ENCODE results near the gene ARF1. TPM values are rescaled to one million over a fixed set of nuclear protein-coding genes. Genes with fewer than 3 reads are reported as not detected.
A peak's percentile ranks its signal among the peaks of the same experiment; 100 is the strongest.

Gene ARF1
- total RNA-seq, 1 donor from 2014 or later = 259 TPM

DNA sequence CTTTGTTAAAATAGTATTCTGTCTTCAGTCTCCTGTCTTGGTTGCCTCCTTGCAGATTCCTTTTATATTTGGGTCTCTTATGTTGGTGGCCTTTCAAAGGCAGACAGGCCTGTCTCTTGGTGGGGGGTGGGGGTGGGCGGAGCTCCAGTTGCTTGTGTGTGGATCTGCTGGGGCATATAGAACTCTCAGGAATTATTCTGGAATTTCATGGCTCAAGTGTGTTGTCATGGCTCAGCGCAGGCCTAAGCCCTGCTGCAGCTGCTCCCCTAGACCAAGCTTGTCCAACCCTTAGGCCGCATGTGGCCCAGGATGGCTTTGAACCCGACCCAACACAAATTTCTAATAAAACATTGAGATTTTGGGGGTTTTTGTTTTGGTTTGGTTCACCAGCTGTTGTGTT, 12.7 kb downstream of the ARF1 start:
- Mint-ChIP-seq H3K27ac (no peak overlapping the region), H3K4me3 (ENCODE audit: low read depth) (no peak overlapping the region), H3K27me3 (no peaks in the 10 kb centered on the region), H3K9me3 (ENCODE audit: low read depth) (peaks cover 14% of the 10 kb centered on the region), H3K4me1 (ENCODE audit: low read depth) (peaks cover 13% of the 10 kb centered on the region), H3K36me3 (ENCODE audit: insufficient read depth) (peaks cover 33% of the 10 kb centered on the region)
- no peak for DNase-seq (ENCODE audit: low spot score, unreplicated experiment)
- TF ChIP-seq, protein P1, sequence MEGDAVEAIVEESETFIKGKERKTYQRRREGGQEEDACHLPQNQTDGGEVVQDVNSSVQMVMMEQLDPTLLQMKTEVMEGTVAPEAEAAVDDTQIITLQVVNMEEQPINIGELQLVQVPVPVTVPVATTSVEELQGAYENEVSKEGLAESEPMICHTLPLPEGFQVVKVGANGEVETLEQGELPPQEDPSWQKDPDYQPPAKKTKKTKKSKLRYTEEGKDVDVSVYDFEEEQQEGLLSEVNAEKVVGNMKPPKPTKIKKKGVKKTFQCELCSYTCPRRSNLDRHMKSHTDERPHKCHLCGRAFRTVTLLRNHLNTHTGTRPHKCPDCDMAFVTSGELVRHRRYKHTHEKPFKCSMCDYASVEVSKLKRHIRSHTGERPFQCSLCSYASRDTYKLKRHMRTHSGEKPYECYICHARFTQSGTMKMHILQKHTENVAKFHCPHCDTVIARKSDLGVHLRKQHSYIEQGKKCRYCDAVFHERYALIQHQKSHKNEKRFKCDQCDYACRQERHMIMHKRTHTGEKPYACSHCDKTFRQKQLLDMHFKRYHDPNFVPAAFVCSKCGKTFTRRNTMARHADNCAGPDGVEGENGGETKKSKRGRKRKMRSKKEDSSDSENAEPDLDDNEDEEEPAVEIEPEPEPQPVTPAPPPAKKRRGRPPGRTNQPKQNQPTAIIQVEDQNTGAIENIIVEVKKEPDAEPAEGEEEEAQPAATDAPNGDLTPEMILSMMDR (IDR thresholded peaks at IDR 0.05; ENCODE audit: unreplicated experiment) = no peak

GRCh38 chr1:228095938-228096337, 13.4 kb downstream of the ARF1 start:
- peaks cover 33% of the 10 kb centered on the region for H3K36me3 Mint-ChIP-seq (ENCODE audit: insufficient read depth)
- TF ChIP-seq, protein P1 (IDR thresholded peaks at IDR 0.05; ENCODE audit: unreplicated experiment) = no peak
- H3K27ac Mint-ChIP-seq = peak overlapping the region; percentile 92
- no peaks in the 10 kb centered on the region for H3K27me3 Mint-ChIP-seq
- H3K4me1 Mint-ChIP-seq (ENCODE audit: low read depth) = peaks cover 7% of the 10 kb centered on the region
- H3K9me3 Mint-ChIP-seq (ENCODE audit: low read depth) = peaks cover 14% of the 10 kb centered on the region
- no peak overlapping the region for H3K4me3 Mint-ChIP-seq (ENCODE audit: low read depth)
- DNase-seq (ENCODE audit: low spot score, unreplicated experiment) = no peak

DNA sequence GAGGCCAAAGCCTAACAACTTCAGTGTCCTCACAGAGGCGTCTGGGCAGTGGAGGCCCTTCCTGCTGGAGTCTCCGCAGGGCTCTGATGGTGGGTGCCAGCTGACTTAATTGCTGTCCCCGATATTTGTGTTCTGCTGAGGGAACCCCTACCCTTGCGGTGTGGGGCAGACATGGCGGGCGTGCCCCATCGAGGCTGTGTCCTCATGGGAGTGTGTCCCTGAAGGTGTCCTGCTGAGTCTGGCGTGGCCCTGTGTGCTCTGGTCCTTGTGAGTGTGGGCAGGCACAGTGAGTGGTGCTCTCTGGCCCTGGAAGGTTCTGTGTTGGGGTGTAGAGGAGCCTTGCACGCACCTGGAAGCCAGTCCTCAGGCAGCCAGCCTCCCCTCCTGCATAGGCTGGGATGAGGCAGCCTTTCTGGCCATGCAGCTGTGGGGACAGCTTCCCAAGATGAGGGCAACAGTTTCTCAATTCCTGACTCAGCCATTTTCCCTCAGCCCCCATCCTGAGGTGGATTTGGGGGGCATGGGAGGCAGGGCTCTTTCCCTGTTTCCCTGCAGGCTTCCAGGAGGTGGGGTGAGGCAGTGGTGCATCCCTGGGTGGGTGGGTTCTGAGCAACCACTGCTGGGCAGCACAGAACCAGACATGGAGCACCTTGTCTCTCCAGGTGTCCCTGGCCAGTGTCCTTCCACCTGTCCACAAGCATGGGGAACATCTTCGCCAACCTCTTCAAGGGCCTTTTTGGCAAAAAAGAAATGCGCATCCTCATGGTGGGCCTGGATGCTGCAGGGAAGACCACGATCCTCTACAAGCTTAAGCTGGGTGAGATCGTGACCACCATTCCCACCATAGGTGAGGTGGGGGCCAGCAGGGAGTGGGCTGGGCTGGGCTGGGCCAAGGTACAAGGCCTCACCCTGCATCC, 14.2 kb downstream of the ARF1 start:
- Mint-ChIP-seq H3K36me3 (ENCODE audit: insufficient read depth) (peaks cover 34% of the 10 kb centered on the region), H3K9me3 (ENCODE audit: low read depth) (peaks cover 14% of the 10 kb centered on the region), H3K4me3 (ENCODE audit: low read depth) (no peak overlapping the region), H3K27ac (no peak overlapping the region), H3K4me1 (ENCODE audit: low read depth) (peaks cover 8% of the 10 kb centered on the region), H3K27me3 (no peaks in the 10 kb centered on the region)
- DNase-seq (ENCODE audit: low spot score, unreplicated experiment) = no peak
- TF ChIP-seq, protein P1 (IDR thresholded peaks at IDR 0.05; ENCODE audit: unreplicated experiment) = no peak

GRCh38 chr1:228097333-228098081, 15.0 kb downstream of the ARF1 start:
- H3K4me3 Mint-ChIP-seq (ENCODE audit: low read depth) = no peak overlapping the region
- peak overlapping the region; percentile 45 for H3K27ac Mint-ChIP-seq
- H3K9me3 Mint-ChIP-seq (ENCODE audit: low read depth) = peaks cover 14% of the 10 kb centered on the region
- peaks cover 4% of the 10 kb centered on the region for H3K4me1 Mint-ChIP-seq (ENCODE audit: low read depth)
- H3K36me3 Mint-ChIP-seq (ENCODE audit: insufficient read depth) = peaks cover 29% of the 10 kb centered on the region
- TF ChIP-seq, protein P1 (IDR thresholded peaks at IDR 0.05; ENCODE audit: unreplicated experiment) = no peak
- no peaks in the 10 kb centered on the region for H3K27me3 Mint-ChIP-seq
- DNase-seq (ENCODE audit: low spot score, unreplicated experiment) = no peak

DNA sequence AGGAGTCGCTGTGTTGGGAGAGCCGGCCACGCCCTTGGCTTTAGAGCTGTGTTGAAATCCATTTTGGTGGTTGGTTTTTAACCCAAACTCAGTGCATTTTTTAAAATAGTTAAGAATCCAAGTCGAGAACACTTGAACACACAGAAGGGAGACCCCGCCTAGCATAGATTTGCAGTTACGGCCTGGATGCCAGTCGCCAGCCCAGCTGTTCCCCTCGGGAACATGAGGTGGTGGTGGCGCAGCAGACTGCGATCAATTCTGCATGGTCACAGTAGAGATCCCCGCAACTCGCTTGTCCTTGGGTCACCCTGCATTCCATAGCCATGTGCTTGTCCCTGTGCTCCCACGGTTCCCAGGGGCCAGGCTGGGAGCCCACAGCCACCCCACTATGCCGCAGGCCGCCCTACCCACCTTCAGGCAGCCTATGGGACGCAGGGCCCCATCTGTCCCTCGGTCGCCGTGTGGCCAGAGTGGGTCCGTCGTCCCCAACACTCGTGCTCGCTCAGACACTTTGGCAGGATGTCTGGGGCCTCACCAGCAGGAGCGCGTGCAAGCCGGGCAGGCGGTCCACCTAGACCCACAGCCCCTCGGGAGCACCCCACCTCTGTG, 15.9 kb downstream of the ARF1 start:
- H3K4me3 Mint-ChIP-seq (ENCODE audit: low read depth) = no peak overlapping the region
- peaks cover 28% of the 10 kb centered on the region for H3K36me3 Mint-ChIP-seq (ENCODE audit: insufficient read depth)
- no peak for DNase-seq (ENCODE audit: low spot score, unreplicated experiment)
- H3K27ac Mint-ChIP-seq = no peak overlapping the region
- TF ChIP-seq, protein P1 (IDR thresholded peaks at IDR 0.05; ENCODE audit: unreplicated experiment) = no peak
- peaks cover 14% of the 10 kb centered on the region for H3K9me3 Mint-ChIP-seq (ENCODE audit: low read depth)
- no peaks in the 10 kb centered on the region for H3K27me3 Mint-ChIP-seq
- H3K4me1 Mint-ChIP-seq (ENCODE audit: low read depth) = peaks cover 4% of the 10 kb centered on the region

All from progenitor cell of endocrine pancreas (in vitro differentiated cells).